Smooth muscle cell (in vitro differentiated cells): ENCODE results near the gene MBTPS2. TPM values are rescaled to one million over a fixed set of nuclear protein-coding genes. Genes with fewer than 3 reads are reported as not detected.
A peak's percentile ranks its signal among the peaks of the same experiment; 100 is the strongest.

Experiments
- DNase-seq: peaks from one replicate; lab custom pipeline; 2025; ENCODE audit not compliant: unreplicated experiment; lab: John Stamatoyannopoulos, UW
- H2AFZ ChIP-seq: fragments of 200-600 bp; sonication (generic); 2 replicates; pipeline ENCODE4 v1.6.0; 2016; ENCODE audit warnings: antibody characterized with exemption, low read depth, mild to moderate bottlenecking
- H3F3A ChIP-seq: fragments of 200-600 bp; sonication (generic); 2 replicates; pipeline ENCODE4 v1.6.0; 2017; ENCODE audit warnings: antibody characterized with exemption, low read depth
- H3K27ac ChIP-seq: fragments of 200-600 bp; sonication (generic); 2 replicates; pipeline ENCODE4 v1.5.1; 2016; ENCODE audit warnings: low read depth, mild to moderate bottlenecking
- H3K27me3 ChIP-seq: fragments of 200-600 bp; sonication (generic); 2 replicates; pipeline ENCODE4 v1.6.1; 2016; ENCODE audit warnings: low read depth, mild to moderate bottlenecking
- H3K36me3 ChIP-seq: fragments of 200-600 bp; sonication (generic); 2 replicates; pipeline ENCODE4 v1.5.1; 2016; ENCODE audit warnings: low read depth
- H3K4me1 ChIP-seq: fragments of 200-600 bp; sonication (generic); 2 replicates; pipeline ENCODE4 v1.5.1; 2016; ENCODE audit warnings: low read depth
- H3K4me2 ChIP-seq: fragments of 200-600 bp; sonication (generic); 2 replicates; pipeline ENCODE4 v1.6.0; 2016; ENCODE audit warnings: mild to moderate bottlenecking
- H3K4me3 ChIP-seq: fragments of 200-600 bp; sonication (generic); 2 replicates; pipeline ENCODE4 v1.5.1; 2016; ENCODE audit warnings: mild to moderate bottlenecking
- H3K79me2 ChIP-seq: fragments of 200-600 bp; sonication (generic); 2 replicates; pipeline ENCODE4 v1.6.0; 2016; ENCODE audit warnings: low read depth, mild to moderate bottlenecking
- H3K9ac ChIP-seq: fragments of 200-600 bp; sonication (generic); 2 replicates; pipeline ENCODE4 v1.6.0; 2016; ENCODE audit warnings: low read depth
- H3K9me3 ChIP-seq: fragments of 200-600 bp; sonication (generic); replicated peaks from 2 replicates; pipeline ENCODE4 v1.5.1; 2016; ENCODE audit warnings: low read depth
- H4K20me1 ChIP-seq: fragments of 200-600 bp; sonication (generic); 2 replicates; pipeline ENCODE4 v1.6.0; 2016; ENCODE audit warnings: low read depth
- CTCF ChIP-seq: fragments of 200-600 bp; sonication (generic); IDR thresholded peaks from 2 replicates; pipeline ENCODE4 v1.5.1; 2017; ENCODE audit warnings: borderline replicate concordance, mild to moderate bottlenecking, antibody characterized with exemption; ENCODE audit not compliant: insufficient read depth, poor library complexity, severe bottlenecking
- WGBS: methylation state at CpG from one replicate; pipeline ENCODE4 v1.1.7; 2016; ENCODE audit warnings: low lambda C conversion rate; 5-methylcytosine and 5-hydroxymethylcytosine counted together
- polyA plus RNA-seq: library from polyadenylated mRNA; unstranded; fragments of >200 nt; fragmentation: Nextera tagmentation; extraction: Ambion mirVana; gene quantifications from 2 replicates; pipeline ENCODE4 v1.2.1, GENCODE V29; 2016
- total RNA-seq: library from RNA; depleted of rRNA; stranded (reverse); fragments of >200 nt; gene quantifications from 2 replicates; pipeline ENCODE4 v1.2.3, GENCODE V29; 2014

MBTPS2 gene
- total and polyA plus RNA-seq, 2 experiments from 2014 or later, result 14.1 to 16.6 TPM

- Histone ChIP-seq H3K79me2 (peaks cover 7% of the 10 kb centered on the region), H3K4me2 (peak overlapping the region; percentile 86), H3K27ac (peak overlapping the region; percentile 49), H3K36me3 (no peaks in the 10 kb centered on the region), H4K20me1 (no peaks in the 10 kb centered on the region), H3K9me3 (no peaks in the 10 kb centered on the region), H3K27me3 (no peaks in the 10 kb centered on the region), H3F3A (no peaks in the 10 kb centered on the region), H3K4me1 (no peaks in the 10 kb centered on the region), H3K4me3 (peak overlapping the region; percentile 57), H2AFZ (peak overlapping the region; percentile 78), H3K9ac (peak overlapping the region; percentile 83)
- DNase-seq, result no peak
- WGBS, result 35% methylated on average over 6 of the region's 6 CpGs
- no peak for TF ChIP-seq CTCF
These were observed 752 bp downstream of the MBTPS2 start for GRCh38 chrX:21840193-21840545.

- peaks cover 7% of the 10 kb centered on the region for H3K79me2 ChIP-seq
- no peaks in the 10 kb centered on the region for H3K27me3 ChIP-seq
- no peak overlapping the region for H3K9ac ChIP-seq
- no peaks in the 10 kb centered on the region for H3K9me3 ChIP-seq
- no peaks in the 10 kb centered on the region for H4K20me1 ChIP-seq
- no peak overlapping the region for H3K4me2 ChIP-seq
- no peak for TF ChIP-seq CTCF
- H3K4me1 ChIP-seq, result no peaks in the 10 kb centered on the region
- no peak overlapping the region for H3K27ac ChIP-seq
- H3K4me3 ChIP-seq, result no peak overlapping the region
- no peak for DNase-seq
- H2AFZ ChIP-seq, result no peak overlapping the region
- 71% methylated on average over 5 of the region's 5 CpGs for WGBS
- no peaks in the 10 kb centered on the region for H3K36me3 ChIP-seq
- H3F3A ChIP-seq, result no peaks in the 10 kb centered on the region
These were observed 3.8 kb downstream of the MBTPS2 start for GRCh38 chrX:21843179-21843578.

GRCh38 chrX:21845096-21845495, 5.7 kb downstream of the MBTPS2 start:
- no peak overlapping the region for H3K27ac ChIP-seq
- no peak for TF ChIP-seq CTCF
- no peak overlapping the region for H3K4me2 ChIP-seq
- no peaks in the 10 kb centered on the region for H3K27me3 ChIP-seq
- H3K36me3 ChIP-seq, result no peaks in the 10 kb centered on the region
- no peak overlapping the region for H2AFZ ChIP-seq
- H3K4me3 ChIP-seq, result no peak overlapping the region
- no peaks in the 10 kb centered on the region for H4K20me1 ChIP-seq
- H3K9me3 ChIP-seq, result no peaks in the 10 kb centered on the region
- 89% methylated on average over 6 of the region's 6 CpGs for WGBS
- no peaks in the 10 kb centered on the region for H3F3A ChIP-seq
- H3K4me1 ChIP-seq, result no peaks in the 10 kb centered on the region
- no peak for DNase-seq
- peaks cover 7% of the 10 kb centered on the region for H3K79me2 ChIP-seq
- no peak overlapping the region for H3K9ac ChIP-seq

- Histone ChIP-seq H3F3A (no peaks in the 10 kb centered on the region), H3K27me3 (no peaks in the 10 kb centered on the region), H2AFZ (no peak overlapping the region), H3K36me3 (no peaks in the 10 kb centered on the region), H4K20me1 (no peaks in the 10 kb centered on the region), H3K9me3 (no peaks in the 10 kb centered on the region), H3K9ac (no peak overlapping the region), H3K27ac (no peak overlapping the region), H3K4me1 (no peaks in the 10 kb centered on the region), H3K79me2 (no peaks in the 10 kb centered on the region), H3K4me2 (no peak overlapping the region), H3K4me3 (no peak overlapping the region)
- no peak for DNase-seq
- TF ChIP-seq CTCF, result no peak
- WGBS, result 81% methylated on average over 1 of the region's 1 CpG
These were observed 7.9 kb downstream of the MBTPS2 start for GRCh38 chrX:21847342-21847741.
